Calu3 (cell line): ENCODE data around the gene GALNT17. TPM values are rescaled to one million over a fixed set of nuclear protein-coding genes. Genes with fewer than 3 reads are reported as not detected.

Experiments
- BruUV-seq: library from RNA; stranded (reverse); fragments of 400-500 nt; replicated peaks from 2 replicates; lab custom pipeline; 2021; lab: Mats Ljungman, UMichigan
- CTCF ChIA-PET: fragments of 300-600 bp; sonication (Branson Sonifier 250); formaldehyde crosslinking; loops from one replicate; lab custom pipeline; 2022; ENCODE audit warnings: antibody characterized with exemption; lab: Charles Lee
- DNase-seq: peaks from one replicate; pipeline ENCODE4 v3.0.0; 2022
- H3K27ac Mint-ChIP-seq: one replicate; pipeline ENCODE4 v1.8.0; 2022; ENCODE audit warnings: mixed read lengths; ENCODE audit not compliant: unreplicated experiment
- H3K27me3 Mint-ChIP-seq: one replicate; pipeline ENCODE4 v1.8.0; 2022; ENCODE audit warnings: mixed read lengths; ENCODE audit not compliant: unreplicated experiment
- H3K36me3 Mint-ChIP-seq: one replicate; pipeline ENCODE4 v1.8.0; 2022; ENCODE audit warnings: mild to moderate bottlenecking, moderate library complexity, mixed read lengths; ENCODE audit not compliant: insufficient read depth, unreplicated experiment
- H3K4me1 Mint-ChIP-seq: one replicate; pipeline ENCODE4 v1.8.0; 2022; ENCODE audit warnings: mild to moderate bottlenecking, low read depth, mixed read lengths; ENCODE audit not compliant: unreplicated experiment
- H3K4me3 Mint-ChIP-seq: one replicate; pipeline ENCODE4 v1.8.0; 2022; ENCODE audit warnings: mild to moderate bottlenecking, low read depth, moderate library complexity, mixed read lengths; ENCODE audit not compliant: unreplicated experiment
- H3K9me3 Mint-ChIP-seq: one replicate; pipeline ENCODE4 v1.8.0; 2022; ENCODE audit warnings: low read depth, mixed read lengths; ENCODE audit not compliant: unreplicated experiment
- CTCF ChIP-seq: fragments of 200-600 bp; IDR thresholded peaks from one replicate; pipeline ENCODE4 v1.8.0; 2022; ENCODE audit warnings: antibody characterized with exemption; ENCODE audit not compliant: unreplicated experiment
- intact Hi-C: fragments of 100-400 bp; cut with micrococcal nuclease; formaldehyde crosslinking; loops from one replicate; pipeline ENCODE4 v1.10.0; 2022; ENCODE audit not compliant: unreplicated experiment
- total RNA-seq: library from RNA; stranded (reverse); gene quantifications from 2 replicates; pipeline ENCODE4 v1.2.3, GENCODE V29; 2022

Gene GALNT17
- total RNA-seq, 1 experiment from 2014 or later, result not detected

- H3K4me3 Mint-ChIP-seq, result no peak overlapping the region
- BruUV-seq, result no TSS peak
- H3K36me3 Mint-ChIP-seq, result no peaks in the 10 kb centered on the region
- H3K9me3 Mint-ChIP-seq, result peaks cover 8% of the 10 kb centered on the region
- no peaks in the 10 kb centered on the region for H3K27me3 Mint-ChIP-seq
- no peaks in the 10 kb centered on the region for H3K4me1 Mint-ChIP-seq
- no peak for DNase-seq
- CTCF ChIA-PET, result no interaction called here
- H3K27ac Mint-ChIP-seq, result no peak overlapping the region
- intact Hi-C loops, result no loop called here
- no peak for TF ChIP-seq CTCF
These were observed 50.5 kb downstream of the GALNT17 start for GRCh38 chr7:71182438-71182935.

- H3K27me3 Mint-ChIP-seq, result no peaks in the 10 kb centered on the region
- no peaks in the 10 kb centered on the region for H3K4me1 Mint-ChIP-seq
- no peak for DNase-seq
- CTCF ChIA-PET, result no interaction called here
- no peak overlapping the region for H3K27ac Mint-ChIP-seq
- TF ChIP-seq CTCF, result no peak
- H3K4me3 Mint-ChIP-seq, result no peak overlapping the region
- intact Hi-C loops, result no loop called here
- peaks cover 9% of the 10 kb centered on the region for H3K9me3 Mint-ChIP-seq
- BruUV-seq, result no TSS peak
- H3K36me3 Mint-ChIP-seq, result no peaks in the 10 kb centered on the region
These were observed 52.2 kb downstream of the GALNT17 start for GRCh38 chr7:71184136-71184535.

GRCh38 chr7:71184609-71185008 lies 52.7 kb downstream of the GALNT17 start:
- Mint-ChIP-seq H3K27ac (no peak overlapping the region), H3K4me1 (no peaks in the 10 kb centered on the region)

GRCh38 chr7:71186535-71187057 lies 54.7 kb downstream of the GALNT17 start:
- no peak overlapping the region for H3K27ac Mint-ChIP-seq
- no peaks in the 10 kb centered on the region for H3K4me1 Mint-ChIP-seq
- CTCF ChIA-PET, result no interaction called here
- no peak overlapping the region for H3K4me3 Mint-ChIP-seq
- no peak for TF ChIP-seq CTCF
- peaks cover 8% of the 10 kb centered on the region for H3K9me3 Mint-ChIP-seq
- intact Hi-C loops, result no loop called here
- no TSS peak for BruUV-seq
- no peaks in the 10 kb centered on the region for H3K27me3 Mint-ChIP-seq
- H3K36me3 Mint-ChIP-seq, result no peaks in the 10 kb centered on the region
- DNase-seq, result no peak

More at GRCh38 chr7:71184609-71185008, 52.7 kb downstream of the GALNT17 start:
- peaks cover 11% of the 10 kb centered on the region for H3K9me3 Mint-ChIP-seq
- intact Hi-C loops, result no loop called here
- no peak for TF ChIP-seq CTCF
- H3K27me3 Mint-ChIP-seq, result no peaks in the 10 kb centered on the region
- no peaks in the 10 kb centered on the region for H3K36me3 Mint-ChIP-seq
- DNase-seq, result no peak
- no peak overlapping the region for H3K4me3 Mint-ChIP-seq
- CTCF ChIA-PET, result no interaction called here
- BruUV-seq, result no TSS peak
